Spleen (tissue), 7 donors: ENCODE measurements around the gene PKP4.

Source experiments
- POLR2AphosphoS5 ChIP-seq, 3 donors: sonication (generic); formaldehyde crosslinking; IDR thresholded peaks; one replicate each; pipeline ENCODE4 v1.5.1; 2017; ENCODE audit warnings: antibody characterized with exemption in 3 of 3
- TF ChIP-seq, protein P1 (sequence below), 11 experiments: fragments of 200-600 bp in 7 of 11; fragments of 450-650 bp in 4 of 11; sonication (generic) in 4 of 11; IDR thresholded peaks in 8 of 11; conservative IDR thresholded peaks in 3 of 11; 1 replicate in 7 of 11; 2 replicates in 4 of 11; pipeline versions ENCODE4 v1.4.0 to v1.8.0; 2016 to 2021; ENCODE audit warnings: antibody characterized with exemption in 11 of 11, inconsistent platforms in 4 of 11, mild to moderate bottlenecking in 1 of 11
- donor health status: DM: no; HTN: no; CAD: no; lungs with moderate emphysema.
- donor health status: DM: no; HTN: no; CAD: no.
- donor health status: DM: no; HTN: no; CAD: no.

- TF ChIP-seq, protein P1, sequence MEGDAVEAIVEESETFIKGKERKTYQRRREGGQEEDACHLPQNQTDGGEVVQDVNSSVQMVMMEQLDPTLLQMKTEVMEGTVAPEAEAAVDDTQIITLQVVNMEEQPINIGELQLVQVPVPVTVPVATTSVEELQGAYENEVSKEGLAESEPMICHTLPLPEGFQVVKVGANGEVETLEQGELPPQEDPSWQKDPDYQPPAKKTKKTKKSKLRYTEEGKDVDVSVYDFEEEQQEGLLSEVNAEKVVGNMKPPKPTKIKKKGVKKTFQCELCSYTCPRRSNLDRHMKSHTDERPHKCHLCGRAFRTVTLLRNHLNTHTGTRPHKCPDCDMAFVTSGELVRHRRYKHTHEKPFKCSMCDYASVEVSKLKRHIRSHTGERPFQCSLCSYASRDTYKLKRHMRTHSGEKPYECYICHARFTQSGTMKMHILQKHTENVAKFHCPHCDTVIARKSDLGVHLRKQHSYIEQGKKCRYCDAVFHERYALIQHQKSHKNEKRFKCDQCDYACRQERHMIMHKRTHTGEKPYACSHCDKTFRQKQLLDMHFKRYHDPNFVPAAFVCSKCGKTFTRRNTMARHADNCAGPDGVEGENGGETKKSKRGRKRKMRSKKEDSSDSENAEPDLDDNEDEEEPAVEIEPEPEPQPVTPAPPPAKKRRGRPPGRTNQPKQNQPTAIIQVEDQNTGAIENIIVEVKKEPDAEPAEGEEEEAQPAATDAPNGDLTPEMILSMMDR (IDR thresholded peaks at IDR 0.05 in 8 of 11, conservative IDR thresholded peaks at IDR 0.05 in 3 of 11): no peak
- TF ChIP-seq POLR2AphosphoS5 (IDR thresholded peaks at IDR 0.05): no peak
Measured at GRCh38 chr2:158411748-158412147, 45.0 kb upstream of the PKP4 start.
